SK-N-SH (cell line): ENCODE results near the gene CAMKMT. TPM values are rescaled to one million over a fixed set of nuclear protein-coding genes. Genes with fewer than 3 reads are reported as not detected.

Experiments used
- CTCF ChIA-PET: fragments of 300-600, 350-600 bp; formaldehyde crosslinking; extraction: SDS; loops from one replicate; lab custom pipeline; 2021; lab: Yijun Ruan, JAX
- POLR2A ChIA-PET: fragments of 350-600 bp; sonication (Branson Sonifier 250); formaldehyde crosslinking; extraction: SDS; loops from one replicate; lab custom pipeline; 2020; ENCODE audit warnings: antibody characterized with exemption, inconsistent platforms; lab: Yijun Ruan, JAX
- DNase-seq: peaks from one replicate; pipeline ENCODE4 v3.0.0; 2012
- H2AFZ ChIP-seq: fragments of 200-600 bp; sonication (generic); 2 replicates; pipeline ENCODE4 v1.8.1; 2016; ENCODE audit warnings: antibody characterized with exemption, mild to moderate bottlenecking, low read depth
- H3F3A ChIP-seq: fragments of 200-600 bp; sonication (generic); replicated peaks from 2 replicates; pipeline ENCODE3; 2016; ENCODE audit warnings: antibody characterized with exemption, mild to moderate bottlenecking; ENCODE audit not compliant: insufficient read depth
- H3K27ac ChIP-seq, 2 experiments: fragments of 200-500 bp in 1 of 2; fragments of 200-600 bp in 1 of 2; sonication (Bioruptor generic) in 1 of 2; sonication (generic), shearing (Covaris generic) in 1 of 2; 2 replicates each; pipeline versions ENCODE4 v1.5.1 to v1.6.1; 2014 to 2016; ENCODE audit warnings: low read depth in 2 of 2, inconsistent platforms in 1 of 2, low read length in 1 of 2, mild to moderate bottlenecking in 1 of 2, mixed read lengths in 1 of 2
- H3K27me3 ChIP-seq: fragments of 200-600 bp; sonication (generic), shearing (Covaris generic); 2 replicates; pipeline ENCODE4 v1.6.1; 2016; ENCODE audit warnings: mixed run types; ENCODE audit not compliant: insufficient read depth
- H3K36me3 ChIP-seq, 2 experiments: fragments of 200-500 bp in 1 of 2; fragments of 200-600 bp in 1 of 2; sonication (Bioruptor generic) in 1 of 2; sonication (generic) in 1 of 2; replicated peaks in 1 of 2; 2 replicates each; pipeline versions ENCODE3 to v1.5.1; 2014 to 2016; ENCODE audit warnings: low read length in 1 of 2, mild to moderate bottlenecking in 1 of 2; ENCODE audit not compliant: insufficient read depth in 2 of 2, control insufficient read depth in 1 of 2
- H3K4me1 ChIP-seq, 2 experiments: fragments of 200-500 bp in 1 of 2; fragments of 200-600 bp in 1 of 2; sonication (Bioruptor generic) in 1 of 2; sonication (generic), shearing (Covaris generic) in 1 of 2; 2 replicates each; pipeline versions ENCODE4 v1.5.1 to v1.6.1; 2014 to 2016; ENCODE audit warnings: low read depth in 1 of 2, low read length in 1 of 2, mixed run types in 1 of 2; ENCODE audit not compliant: insufficient read depth in 2 of 2, control insufficient read depth in 1 of 2
- H3K4me2 ChIP-seq: fragments of 200-600 bp; sonication (generic), shearing (Covaris generic); 2 replicates; pipeline ENCODE4 v1.6.1; 2017; ENCODE audit warnings: mixed run types
- H3K4me3 ChIP-seq, 2 experiments: fragments of 200-500 bp in 1 of 2; fragments of 200-600 bp in 1 of 2; sonication (Bioruptor generic) in 1 of 2; sonication (generic), shearing (Covaris generic) in 1 of 2; 2 replicates each; pipeline versions ENCODE4 v1.5.1 to v1.8.1; 2014 to 2016; ENCODE audit warnings: low read depth in 2 of 2, inconsistent platforms in 1 of 2, low read length in 1 of 2, mild to moderate bottlenecking in 1 of 2, mixed read lengths in 1 of 2, moderate library complexity in 1 of 2
- H3K79me2 ChIP-seq: fragments of 200-600 bp; sonication (generic); 2 replicates; pipeline ENCODE4 v1.8.1; 2017; ENCODE audit warnings: mild to moderate bottlenecking; ENCODE audit not compliant: insufficient read depth
- H3K9ac ChIP-seq: fragments of 200-600 bp; sonication (generic); 2 replicates; pipeline ENCODE4 v1.6.1; 2017; ENCODE audit warnings: mixed run types
- H3K9me2 ChIP-seq: fragments of 200-600 bp; sonication (generic); 2 replicates; pipeline ENCODE4 v1.6.1; 2017; ENCODE audit warnings: mixed run types
- H3K9me3 ChIP-seq: fragments of 200-600 bp; sonication (generic); 2 replicates; pipeline ENCODE4 v1.6.1; 2017; ENCODE audit warnings: mixed run types, mild to moderate bottlenecking, moderate library complexity
- H4K20me1 ChIP-seq: fragments of 200-600 bp; sonication (generic); 2 replicates; pipeline ENCODE4 v1.6.1; 2017; ENCODE audit warnings: mild to moderate bottlenecking, mixed run types; ENCODE audit not compliant: insufficient read depth
- CHD2 ChIP-seq: fragments of 150-350 bp; IDR thresholded peaks from 2 replicates; pipeline ENCODE4 v1.6.1; 2018; ENCODE audit warnings: low read length; ENCODE audit not compliant: partially characterized antibody
- ELF1 ChIP-seq: IDR thresholded peaks from 2 replicates; pipeline ENCODE4 v1.4.0; 2012
- FOXM1 ChIP-seq: IDR thresholded peaks from 2 replicates; pipeline ENCODE4 v1.4.0; 2012; ENCODE audit warnings: low read depth, mild to moderate bottlenecking
- MXI1 ChIP-seq: IDR thresholded peaks from 2 replicates; pipeline ENCODE4 v1.6.1; 2012; ENCODE audit warnings: mild to moderate bottlenecking, low read depth, low read length, improper control_type of control experiment
- POLR2AphosphoS5 ChIP-seq: IDR thresholded peaks from 2 replicates; pipeline ENCODE4 v1.6.1; 2012; ENCODE audit warnings: low read depth, low read length
- RAD21 ChIP-seq: IDR thresholded peaks from 2 replicates; pipeline ENCODE4 v1.6.1; 2012; ENCODE audit warnings: mild to moderate bottlenecking, low read length
- RFX5 ChIP-seq: IDR thresholded peaks from 2 replicates; pipeline ENCODE4 v1.6.1; 2012; ENCODE audit warnings: mild to moderate bottlenecking, improper control_type of control experiment, low read length
- SIN3A ChIP-seq: IDR thresholded peaks from 2 replicates; pipeline ENCODE4 v1.6.1; 2012; ENCODE audit warnings: low read depth, mild to moderate bottlenecking, low read length, moderate library complexity, borderline replicate concordance
- TCF12 ChIP-seq: IDR thresholded peaks from 2 replicates; pipeline ENCODE4 v1.4.0; 2012
- YY1 ChIP-seq: IDR thresholded peaks from 2 replicates; pipeline ENCODE4 v1.4.0; 2012; ENCODE audit warnings: low read depth, mild to moderate bottlenecking
- WGBS: methylation state at CpG from one replicate; pipeline ENCODE4 v1.1.6; 2017; ENCODE audit warnings: low lambda C conversion rate; 5-methylcytosine and 5-hydroxymethylcytosine counted together
- polyA plus RNA-seq, 3 experiments: library from polyadenylated mRNA; depleted of rRNA; stranded (reverse); fragments of >200 nt; gene quantifications; 2 replicates each; pipeline ENCODE4 v1.2.3, GENCODE V29; 2012
- TF ChIP-seq, protein P1 (sequence below): fragments of 150-350 bp; IDR thresholded peaks from 2 replicates; pipeline ENCODE4 v1.6.1; 2016; ENCODE audit warnings: mild to moderate bottlenecking, low read depth, low read length
- TF ChIP-seq, protein P2 (sequence below): fragments of 200-600 bp; sonication (generic); IDR thresholded peaks from 2 replicates; pipeline ENCODE4 v1.6.1; 2017; ENCODE audit warnings: antibody characterized with exemption, mild to moderate bottlenecking, moderate library complexity
- TF ChIP-seq, protein P3 (sequence below): IDR thresholded peaks from 2 replicates; pipeline ENCODE4 v1.4.0; 2012; ENCODE audit warnings: low read depth, borderline replicate concordance

CAMKMT gene
- polyA plus RNA-seq, 1 of the 3 experiments (the other 2 are of a cell fraction), result 5.9 TPM

DNA sequence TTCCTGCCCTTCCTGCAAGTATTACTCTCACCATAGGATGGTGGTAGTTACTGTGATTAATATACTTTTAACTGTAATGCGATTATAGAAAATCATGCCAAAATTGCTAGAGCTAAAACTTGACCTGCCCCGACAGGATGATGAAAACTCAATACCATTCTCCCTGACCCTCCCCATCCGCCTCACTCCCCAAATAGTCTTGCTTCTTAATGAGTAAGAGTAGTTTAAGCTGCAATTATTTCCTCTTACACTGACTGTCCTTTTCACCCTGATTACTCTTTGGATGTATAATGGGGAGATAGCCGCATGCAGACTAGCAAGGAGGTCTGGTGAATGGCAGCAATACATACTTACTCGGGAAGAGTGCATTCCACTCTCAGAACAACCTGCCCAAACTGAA is 310.2 kb downstream of the CAMKMT start:
- no peaks in the 10 kb centered on the region for H3K9me2 ChIP-seq
- peak overlapping the region in 1 of 2 experiments; percentile 93; a peak in 2 of 4 replicates for H3K27ac ChIP-seq
- H3K4me3 ChIP-seq, result no peak overlapping the region
- H3K27me3 ChIP-seq, result no peaks in the 10 kb centered on the region; the same call in 1 of the 2 replicates
- H3K9me3 ChIP-seq, result no peaks in the 10 kb centered on the region
- no peaks in the 10 kb centered on the region for H3K79me2 ChIP-seq
- WGBS, result 84% methylated on average over 5 of the region's 5 CpGs
- no peak overlapping the region for H3K9ac ChIP-seq
- H3K4me1 ChIP-seq, result peaks cover 0 to 22% of the 10 kb centered on the region in 2 experiments; a peak in 2 of 4 replicates
- POLR2A ChIA-PET, result no interaction called here
- H3K36me3 ChIP-seq, result no peaks in the 10 kb centered on the region
- no peak overlapping the region for H2AFZ ChIP-seq
- CTCF ChIA-PET, result interaction anchor here (0.6 to 15.6 kb wide), 7 partner anchors 9 to 284 kb away, joined by 3 to 137 read pairs (median 4); no protein-coding TSS in a partner anchor
- no peaks in the 10 kb centered on the region for H3F3A ChIP-seq
- TF ChIP-seq RAD21, result peak; percentile 15
- TF ChIP-seq ELF1, result no peak
- H4K20me1 ChIP-seq, result no peaks in the 10 kb centered on the region
- no peak overlapping the region for H3K4me2 ChIP-seq
- no peak for DNase-seq

DNA sequence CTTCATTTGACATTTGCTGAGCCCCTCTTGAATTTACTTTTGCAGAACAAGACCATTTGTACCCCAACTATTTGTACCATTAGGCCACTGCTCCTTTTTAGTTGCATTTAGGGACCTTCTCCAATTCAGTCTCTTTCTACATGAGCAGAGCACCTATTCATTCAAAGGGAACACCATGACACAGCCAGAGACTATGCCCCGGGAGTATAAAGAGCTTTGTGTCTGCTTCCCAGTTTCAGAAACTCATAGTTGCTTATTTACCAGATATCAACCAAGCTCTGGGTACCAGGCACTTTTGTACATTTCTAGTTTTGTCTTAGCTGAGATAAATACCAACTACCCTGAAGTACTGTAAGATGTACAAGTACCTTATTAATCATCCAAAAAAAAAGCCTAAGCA is 310.7 kb downstream of the CAMKMT start:
- H3K27me3 ChIP-seq, result no peaks in the 10 kb centered on the region; the same call in 1 of the 2 replicates
- no peaks in the 10 kb centered on the region for H3F3A ChIP-seq
- no peaks in the 10 kb centered on the region for H4K20me1 ChIP-seq
- H3K9me2 ChIP-seq, result no peaks in the 10 kb centered on the region
- ChIA-PET POLR2A (no interaction called here), CTCF (interaction anchor here (0.6 to 15.6 kb wide), 6 partner anchors 9 to 283 kb away, joined by 3 to 137 read pairs (median 5); no protein-coding TSS in a partner anchor)
- no peak overlapping the region for H3K9ac ChIP-seq
- WGBS, result 87% methylated on average over 1 of the region's 1 CpG
- no peaks in the 10 kb centered on the region for H3K9me3 ChIP-seq
- no peak overlapping the region for H2AFZ ChIP-seq
- no peak for DNase-seq
- H3K4me1 ChIP-seq, result peaks cover 0 to 22% of the 10 kb centered on the region in 2 experiments; a peak in 2 of 4 replicates
- no peak overlapping the region for H3K4me3 ChIP-seq
- H3K4me2 ChIP-seq, result no peak overlapping the region
- TF ChIP-seq, protein P1, sequence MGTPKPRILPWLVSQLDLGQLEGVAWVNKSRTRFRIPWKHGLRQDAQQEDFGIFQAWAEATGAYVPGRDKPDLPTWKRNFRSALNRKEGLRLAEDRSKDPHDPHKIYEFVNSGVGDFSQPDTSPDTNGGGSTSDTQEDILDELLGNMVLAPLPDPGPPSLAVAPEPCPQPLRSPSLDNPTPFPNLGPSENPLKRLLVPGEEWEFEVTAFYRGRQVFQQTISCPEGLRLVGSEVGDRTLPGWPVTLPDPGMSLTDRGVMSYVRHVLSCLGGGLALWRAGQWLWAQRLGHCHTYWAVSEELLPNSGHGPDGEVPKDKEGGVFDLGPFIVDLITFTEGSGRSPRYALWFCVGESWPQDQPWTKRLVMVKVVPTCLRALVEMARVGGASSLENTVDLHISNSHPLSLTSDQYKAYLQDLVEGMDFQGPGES, result no peak
- TF ChIP-seq MXI1, result no peak
- H3K27ac ChIP-seq, result peak overlapping the region in 1 of 2 experiments; percentile 93; a peak in 2 of 4 replicates
- H3K79me2 ChIP-seq, result no peaks in the 10 kb centered on the region
- no peaks in the 10 kb centered on the region for H3K36me3 ChIP-seq

DNA sequence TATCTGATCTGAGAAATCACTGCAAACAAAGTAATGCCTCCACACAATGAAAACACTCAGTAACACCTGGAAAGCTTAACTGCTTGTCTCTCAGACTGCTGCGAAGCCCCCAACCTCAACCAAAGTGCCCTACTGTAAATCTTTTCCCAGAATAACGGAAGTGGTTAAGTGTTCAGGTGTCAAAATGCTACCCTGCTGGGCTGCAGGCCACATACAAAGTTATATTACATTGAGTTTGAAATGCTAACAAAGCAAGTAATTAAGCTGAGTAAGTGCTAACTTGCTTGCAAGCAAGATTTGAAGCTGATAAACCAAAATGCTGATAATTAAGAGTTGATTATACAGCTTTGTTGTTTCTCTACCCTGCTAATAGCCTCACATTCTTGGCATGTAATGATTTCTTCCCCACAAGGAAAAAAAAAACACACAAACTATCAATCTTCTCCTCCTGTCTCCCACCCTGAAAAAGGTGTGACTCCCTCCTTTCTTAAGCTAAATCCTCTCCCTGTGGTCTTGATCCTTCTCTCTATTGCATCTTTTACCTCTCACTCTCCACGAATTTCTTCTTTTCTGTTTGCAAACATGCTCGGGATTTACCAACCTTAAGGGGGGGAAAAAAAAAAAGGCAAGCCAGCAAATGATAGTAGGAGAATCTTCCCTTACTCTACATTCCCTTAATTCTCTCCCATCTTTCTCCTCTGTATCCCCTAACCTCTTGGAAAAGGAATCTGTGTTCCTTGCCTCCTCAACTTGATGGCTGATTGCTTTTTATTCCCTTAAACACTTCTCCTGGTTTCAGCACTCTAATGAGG is 312.9 kb downstream of the CAMKMT start:
- DNase-seq, result no peak
- Histone ChIP-seq H4K20me1 (no peaks in the 10 kb centered on the region), H3K4me2 (no peak overlapping the region), H3K36me3 (no peaks in the 10 kb centered on the region), H3K79me2 (no peaks in the 10 kb centered on the region), H3F3A (no peaks in the 10 kb centered on the region), H2AFZ (no peak overlapping the region), H3K9ac (no peak overlapping the region), H3K9me3 (no peaks in the 10 kb centered on the region), H3K4me1 (peaks cover 0 to 39% of the 10 kb centered on the region in 2 experiments; a peak in 2 of 4 replicates), H3K4me3 (no peak overlapping the region), H3K9me2 (no peaks in the 10 kb centered on the region; the same call in 1 of the 2 replicates), H3K27me3 (no peaks in the 10 kb centered on the region; the same call in 1 of the 2 replicates), H3K27ac (peak overlapping the region in 1 of 2 experiments; percentile 7; a peak in 1 of 4 replicates)
- ChIA-PET POLR2A (no interaction called here), CTCF (interaction anchor here (0.9 to 15.6 kb wide), 6 partner anchors 33 to 281 kb away, joined by 3 to 137 read pairs (median 4); no protein-coding TSS in a partner anchor)
- 66% methylated on average over 4 of the region's 4 CpGs for WGBS
- TF ChIP-seq FOXM1 (no peak), RFX5 (no peak), TCF12 (no peak), SIN3A (no peak), YY1 (no peak), CHD2 (no peak), ELF1 (no peak), POLR2AphosphoS5 (no peak)
- TF ChIP-seq, protein P2, sequence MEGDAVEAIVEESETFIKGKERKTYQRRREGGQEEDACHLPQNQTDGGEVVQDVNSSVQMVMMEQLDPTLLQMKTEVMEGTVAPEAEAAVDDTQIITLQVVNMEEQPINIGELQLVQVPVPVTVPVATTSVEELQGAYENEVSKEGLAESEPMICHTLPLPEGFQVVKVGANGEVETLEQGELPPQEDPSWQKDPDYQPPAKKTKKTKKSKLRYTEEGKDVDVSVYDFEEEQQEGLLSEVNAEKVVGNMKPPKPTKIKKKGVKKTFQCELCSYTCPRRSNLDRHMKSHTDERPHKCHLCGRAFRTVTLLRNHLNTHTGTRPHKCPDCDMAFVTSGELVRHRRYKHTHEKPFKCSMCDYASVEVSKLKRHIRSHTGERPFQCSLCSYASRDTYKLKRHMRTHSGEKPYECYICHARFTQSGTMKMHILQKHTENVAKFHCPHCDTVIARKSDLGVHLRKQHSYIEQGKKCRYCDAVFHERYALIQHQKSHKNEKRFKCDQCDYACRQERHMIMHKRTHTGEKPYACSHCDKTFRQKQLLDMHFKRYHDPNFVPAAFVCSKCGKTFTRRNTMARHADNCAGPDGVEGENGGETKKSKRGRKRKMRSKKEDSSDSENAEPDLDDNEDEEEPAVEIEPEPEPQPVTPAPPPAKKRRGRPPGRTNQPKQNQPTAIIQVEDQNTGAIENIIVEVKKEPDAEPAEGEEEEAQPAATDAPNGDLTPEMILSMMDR, result no peak
- TF ChIP-seq, protein P3, sequence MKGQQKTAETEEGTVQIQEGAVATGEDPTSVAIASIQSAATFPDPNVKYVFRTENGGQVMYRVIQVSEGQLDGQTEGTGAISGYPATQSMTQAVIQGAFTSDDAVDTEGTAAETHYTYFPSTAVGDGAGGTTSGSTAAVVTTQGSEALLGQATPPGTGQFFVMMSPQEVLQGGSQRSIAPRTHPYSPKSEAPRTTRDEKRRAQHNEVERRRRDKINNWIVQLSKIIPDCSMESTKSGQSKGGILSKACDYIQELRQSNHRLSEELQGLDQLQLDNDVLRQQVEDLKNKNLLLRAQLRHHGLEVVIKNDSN, result no peak
- TF ChIP-seq, protein P1, result no peak
